Endothelial cell of umbilical vein (primary cell): Measurements from ENCODE around the gene ACTA2. TPM values are rescaled to one million over a fixed set of nuclear protein-coding genes. Genes with fewer than 3 reads are reported as not detected.

Experiments used
- BruUV-seq: library from RNA; stranded (reverse); fragments of 400-500 nt; replicated peaks from 2 replicates; lab custom pipeline; 2021; lab: Mats Ljungman, UMichigan
- CTCF ChIA-PET: fragments of 300-600, 350-600 bp; sonication (Branson Sonifier 250); formaldehyde crosslinking; loops from one replicate; lab custom pipeline; 2021; ENCODE audit warnings: antibody characterized with exemption, inconsistent platforms; lab: Charles Lee
- POLR2A ChIA-PET: fragments of 300-600, 350-600 bp; sonication (Branson Sonifier 250); formaldehyde crosslinking; loops from one replicate; lab custom pipeline; 2021; ENCODE audit warnings: antibody characterized with exemption, inconsistent platforms; lab: Charles Lee
- DNase-seq: peaks from one replicate; pipeline ENCODE4 v3.0.0-alpha.2; 2011; ENCODE audit warnings: low read depth, low spot score
- FAIRE-seq: peaks from 2 replicates; lab custom pipeline; 2011; peaks lifted over from hg19 to GRCh38; lab: Jason Lieb, UNC
- H2AFZ ChIP-seq: 2 replicates; pipeline ENCODE4 v1.6.0; 2012; ENCODE audit warnings: low read depth, low read length, control low read depth, inconsistent platforms
- H3K27ac ChIP-seq: 2 replicates; pipeline ENCODE4 v1.5.1; 2011; ENCODE audit warnings: low read depth, mild to moderate bottlenecking, control low read depth, low read length, moderate library complexity; ENCODE audit not compliant: insufficient read depth
- H3K27me3 ChIP-seq, 2 experiments: 2 replicates each; pipeline versions ENCODE4 v1.6.0 to v1.6.1; 2011; ENCODE audit warnings: low read length in 2 of 2, mixed read lengths in 1 of 2; ENCODE audit not compliant: control insufficient read depth in 2 of 2, insufficient read depth in 2 of 2
- H3K36me3 ChIP-seq, 2 experiments: 2 replicates in 1 of 2; 3 replicates in 1 of 2; pipeline ENCODE4 v1.5.1; 2011; ENCODE audit warnings: low read length in 2 of 2, mild to moderate bottlenecking in 1 of 2, moderate library complexity in 1 of 2; ENCODE audit not compliant: control insufficient read depth in 2 of 2, insufficient read depth in 2 of 2; ENCODE audit errors: extremely low read depth in 1 of 2
- H3K4me1 ChIP-seq: 3 replicates; pipeline ENCODE4 v1.5.1; 2011; ENCODE audit warnings: mild to moderate bottlenecking, low read length; ENCODE audit not compliant: control insufficient read depth, insufficient read depth; ENCODE audit errors: extremely low read depth
- H3K4me2 ChIP-seq: 2 replicates; pipeline ENCODE4 v1.6.1; 2011; ENCODE audit warnings: low read length, control low read depth, mixed read lengths; ENCODE audit not compliant: insufficient read depth
- H3K4me3 ChIP-seq, 3 experiments: fragments of 200-600 bp in 1 of 3; sonication (generic), shearing (Covaris generic) in 1 of 3; replicated peaks in 1 of 3; 2 replicates each; pipeline ENCODE4 v1.5.1; 2011 to 2016; ENCODE audit warnings: control low read depth in 3 of 3, low read length in 3 of 3, mild to moderate bottlenecking in 2 of 3, inconsistent platforms in 1 of 3, low read depth in 1 of 3, moderate library complexity in 1 of 3; ENCODE audit not compliant: insufficient read depth in 1 of 3
- H3K79me2 ChIP-seq: 2 replicates; pipeline ENCODE4 v1.6.0; 2012; ENCODE audit warnings: low read length, inconsistent platforms; ENCODE audit not compliant: control insufficient read depth, insufficient read depth
- H3K9ac ChIP-seq: replicated peaks from 2 replicates; pipeline ENCODE3; 2011; ENCODE audit warnings: low read length, control low read depth; ENCODE audit not compliant: insufficient read depth; ENCODE audit errors: extremely low read depth
- H3K9me1 ChIP-seq: replicated peaks from 3 replicates; pipeline ENCODE4 v1.6.0; 2011; ENCODE audit warnings: mild to moderate bottlenecking, low read length; ENCODE audit not compliant: control insufficient read depth, insufficient read depth; ENCODE audit errors: extremely low read depth
- H3K9me3 ChIP-seq: replicated peaks from 2 replicates; pipeline ENCODE4 v1.5.1; 2012; ENCODE audit warnings: low read length, inconsistent platforms; ENCODE audit not compliant: control insufficient read depth, insufficient read depth
- H4K20me1 ChIP-seq: replicated peaks from 2 replicates; pipeline ENCODE3; 2011; ENCODE audit warnings: mild to moderate bottlenecking, low read length; ENCODE audit not compliant: control insufficient read depth, insufficient read depth; ENCODE audit errors: extremely low read depth
- CTCF ChIP-seq, 2 donors: IDR thresholded peaks; 1 replicate in 1 of 2; 2 replicates in 1 of 2; pipeline ENCODE4 v1.5.1; 2011; ENCODE audit warnings: low read length in 2 of 2, mild to moderate bottlenecking in 2 of 2, moderate library complexity in 2 of 2, control low read depth in 1 of 2, inconsistent platforms in 1 of 2, low read depth in 1 of 2; ENCODE audit not compliant: insufficient read depth in 1 of 2; ENCODE audit errors: extremely low read depth in 1 of 2
- EZH2 ChIP-seq: IDR thresholded peaks from 2 replicates; pipeline ENCODE4 v1.6.1; 2012; ENCODE audit warnings: borderline replicate concordance, low read depth, mild to moderate bottlenecking, moderate library complexity, low read length, inconsistent platforms; ENCODE audit not compliant: severe bottlenecking
- FOS ChIP-seq: IDR thresholded peaks from 2 replicates; pipeline ENCODE4 v1.6.1; 2011; ENCODE audit warnings: mild to moderate bottlenecking, low read length, moderate library complexity, borderline replicate concordance; ENCODE audit not compliant: insufficient read depth
- GATA2 ChIP-seq: IDR thresholded peaks from 2 replicates; pipeline ENCODE4 v1.7.0; 2011; ENCODE audit warnings: low read depth, mild to moderate bottlenecking, moderate library complexity, mixed read lengths, low read length; ENCODE audit not compliant: insufficient read length, insufficient read depth
- JUN ChIP-seq: IDR thresholded peaks from 2 replicates; pipeline ENCODE4 v1.6.1; 2011; ENCODE audit warnings: borderline replicate concordance, low read depth; ENCODE audit not compliant: insufficient read length, insufficient read depth
- MAX ChIP-seq: IDR thresholded peaks from 2 replicates; pipeline ENCODE4 v1.6.1; 2011; ENCODE audit not compliant: insufficient read depth, insufficient read length
- MYC ChIP-seq: IDR thresholded peaks from one replicate; pipeline ENCODE4 v1.6.1; 2011; ENCODE audit warnings: mild to moderate bottlenecking, low read depth, low read length
- POLR2A ChIP-seq: IDR thresholded peaks from 2 replicates; pipeline ENCODE4 v1.6.1; 2012; ENCODE audit warnings: low read depth, mild to moderate bottlenecking, control low read depth, low read length
- POLR2AphosphoS5 ChIP-seq: IDR thresholded peaks from 2 replicates; pipeline ENCODE4 v1.6.1; 2012; ENCODE audit warnings: low read depth, mild to moderate bottlenecking, control low read depth, low read length, moderate library complexity; ENCODE audit not compliant: insufficient read depth
- dilution Hi-C: fragments of 300-500 bp; cut with MboI; formaldehyde crosslinking; loops from one replicate; pipeline ENCODE4 v1.15.0; 2019; ENCODE audit warnings: low sequenced_read_pairs; ENCODE audit not compliant: extremely low pct_ligation_motif_present
- intact Hi-C: fragments of 100-400 bp; cut with micrococcal nuclease; formaldehyde crosslinking; loops from one replicate; pipeline ENCODE4 v1.10.0; 2022
- polyA plus RNA-seq, 4 experiments: library from polyadenylated mRNA; depleted of rRNA in 3 of 4; stranded (reverse) in 3 of 4; unstranded in 1 of 4; fragments of >200 nt; gene quantifications; 2 replicates each; pipeline versions ENCODE4 v1.2.1 to v1.2.3, GENCODE V29; 2011 to 2012; ENCODE audit warnings: missing spikeins in 1 of 4
- total RNA-seq: library from RNA; stranded (reverse); gene quantifications from 2 replicates; pipeline ENCODE4 v1.2.3, GENCODE V29; 2021

The ACTA2 gene
- total and polyA plus RNA-seq, 2 donors (not counting 3 experiments of a cell fraction or from before 2014, with no cell fraction given), result 6.3 to 9.7 TPM

- Histone ChIP-seq H3K27ac (no peak overlapping the region), H3K4me3 (no peak overlapping the region), H3K79me2 (no peaks in the 10 kb centered on the region), H3K27me3 (peaks cover 0 to 4% of the 10 kb centered on the region in 2 experiments), H3K9me3 (no peaks in the 10 kb centered on the region), H3K4me1 (no peaks in the 10 kb centered on the region), H3K4me2 (no peak overlapping the region), H2AFZ (no peak overlapping the region), H3K9ac (no peak overlapping the region), H3K9me1 (no peaks in the 10 kb centered on the region), H3K36me3 (no peaks in the 10 kb centered on the region), H4K20me1 (no peaks in the 10 kb centered on the region)
- intact Hi-C loops, result no loop called here
- FAIRE-seq (no peak), DNase-seq (no peak)
- CTCF ChIA-PET, result interaction anchor here (1.3 to 4.5 kb wide), 6 partner anchors 9 to 273 kb away, joined by 3 to 25 read pairs (median 10); no protein-coding TSS in a partner anchor
- dilution Hi-C loops, result no loop called here
- BruUV-seq, result no TSS peak
- POLR2A ChIA-PET, result no interaction called here
- no peak for TF ChIP-seq EZH2
Observed at GRCh38 chr10:88944813-88945212, 7.8 kb downstream of the ACTA2 start.

GRCh38 chr10:88943778-88944177, 8.8 kb downstream of the ACTA2 start:
- BruUV-seq, result no TSS peak
- Histone ChIP-seq H3K4me3 (no peak overlapping the region), H3K27ac (no peak overlapping the region), H3K27me3 (peaks cover 0 to 4% of the 10 kb centered on the region in 2 experiments), H3K4me2 (no peak overlapping the region), H3K9me1 (no peaks in the 10 kb centered on the region), H2AFZ (no peak overlapping the region), H3K36me3 (no peaks in the 10 kb centered on the region), H3K4me1 (no peaks in the 10 kb centered on the region), H3K9me3 (no peaks in the 10 kb centered on the region), H4K20me1 (no peaks in the 10 kb centered on the region), H3K79me2 (no peaks in the 10 kb centered on the region), H3K9ac (no peak overlapping the region)
- intact Hi-C loops, result no loop called here
- dilution Hi-C loops, result no loop called here
- CTCF ChIA-PET, result interaction anchor here (1.2 to 4.5 kb wide), 6 partner anchors 9 to 379 kb away, joined by 4 to 25 read pairs (median 12); no protein-coding TSS in a partner anchor
- TF ChIP-seq MYC (no peak), EZH2 (no peak), CTCF (IDR thresholded peaks at IDR 0.05; ENCODE audit: extremely low read depth in 1 of 2, insufficient read depth in 1 of 2, low read depth in 1 of 2, low read length in 2 of 2) (no peak), POLR2AphosphoS5 (no peak), MAX (no peak), FOS (no peak), GATA2 (no peak), JUN (no peak), POLR2A (no peak)
- DNase-seq (no peak), FAIRE-seq (no peak)
- POLR2A ChIA-PET, result no interaction called here
